ENCODE data around the gene KCNJ3. TPM values are rescaled to one million over a fixed set of nuclear protein-coding genes. Genes with fewer than 3 reads are reported as not detected.

The KCNJ3 gene
- total and polyA plus RNA-seq, 9 of the 15 experiments (the other 6 are each of a cell fraction or from before 2014, with no cell fraction given) = not detected

DNA sequence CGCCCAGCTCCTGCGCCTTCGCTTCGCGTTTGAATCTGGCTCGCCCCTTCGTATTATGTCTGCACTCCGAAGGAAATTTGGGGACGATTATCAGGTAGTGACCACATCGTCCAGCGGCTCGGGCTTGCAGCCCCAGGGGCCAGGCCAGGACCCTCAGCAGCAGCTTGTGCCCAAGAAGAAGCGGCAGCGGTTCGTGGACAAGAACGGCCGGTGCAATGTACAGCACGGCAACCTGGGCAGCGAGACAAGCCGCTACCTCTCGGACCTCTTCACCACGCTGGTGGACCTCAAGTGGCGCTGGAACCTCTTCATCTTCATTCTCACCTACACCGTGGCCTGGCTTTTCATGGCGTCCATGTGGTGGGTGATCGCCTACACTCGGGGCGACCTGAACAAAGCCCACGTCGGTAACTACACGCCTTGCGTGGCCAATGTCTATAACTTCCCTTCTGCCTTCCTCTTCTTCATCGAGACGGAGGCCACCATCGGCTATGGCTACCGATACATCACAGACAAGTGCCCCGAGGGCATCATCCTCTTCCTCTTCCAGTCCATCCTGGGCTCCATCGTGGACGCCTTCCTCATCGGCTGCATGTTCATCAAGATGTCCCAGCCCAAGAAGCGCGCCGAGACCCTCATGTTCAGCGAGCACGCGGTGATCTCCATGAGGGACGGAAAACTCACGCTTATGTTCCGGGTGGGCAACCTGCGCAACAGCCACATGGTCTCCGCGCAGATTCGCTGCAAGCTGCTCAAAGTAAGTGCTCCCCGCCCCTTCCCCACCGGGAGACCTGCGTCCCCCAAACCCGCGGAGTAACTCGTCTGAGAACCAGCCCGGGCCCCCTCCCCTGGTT is 453 bp downstream of the KCNJ3 start (continued):
- TF ChIP-seq HINFP (tag; conservative IDR thresholded peaks at IDR 0.05; ENCODE audit: low read depth) (no peak), POLR2A (conservative IDR thresholded peaks at IDR 0.05) (no peak), CBX2 (IDR thresholded peaks at IDR 0.05; ENCODE audit: insufficient read depth, low read length, poor library complexity, severe bottlenecking) (no peak), GTF2A2 (tag; IDR thresholded peaks at IDR 0.05) (no peak), SAP30 (IDR thresholded peaks at IDR 0.05; ENCODE audit: borderline replicate concordance, insufficient read depth, low read depth, low read length, poor library complexity, severe bottlenecking) (no peak), MTF1 (CRISPR knock-in tag; IDR thresholded peaks at IDR 0.05; ENCODE audit: borderline replicate concordance) (no peak)

GRCh38 chr2:154699575-154699930 is 1.1 kb downstream of the KCNJ3 start:
- FAIRE-seq = no peak
- Histone ChIP-seq H3K4me3 (no peak overlapping the region), H4K20me1 (replicated peaks; ENCODE audit: control insufficient read depth, insufficient read depth, low read length) (no peaks in the 10 kb centered on the region), H3K9ac (ENCODE audit: insufficient read depth in 1 of 2, low read depth in 2 of 2, low read length in 2 of 2) (no peak overlapping the region), H3K9me1 (ENCODE audit: control insufficient read depth, insufficient read depth, low read length) (no peaks in the 10 kb centered on the region), H3K27me3 (ENCODE audit: control insufficient read depth in 2 of 2, insufficient read depth in 2 of 2, low read length in 2 of 2) (no peaks in the 10 kb centered on the region), H3K4me2 (ENCODE audit: insufficient read depth, low read length) (no peak overlapping the region), H2AFZ (ENCODE audit: low read depth, low read length) (no peak overlapping the region), H3K9me3 (replicated peaks; ENCODE audit: control insufficient read depth, insufficient read depth, low read depth, low read length) (no peaks in the 10 kb centered on the region), H3K36me3 (ENCODE audit: control insufficient read depth, insufficient read depth, low read length) (no peaks in the 10 kb centered on the region), H3K27ac (ENCODE audit: extremely low read depth, low read depth, low read length) (no peak overlapping the region), H3K79me2 (ENCODE audit: control insufficient read depth, insufficient read depth, low read length) (no peaks in the 10 kb centered on the region), H3K4me1 (replicated peaks in 1 of 2; ENCODE audit: control insufficient read depth in 2 of 2, insufficient read depth in 2 of 2, low read length in 2 of 2) (no peaks in the 10 kb centered on the region; a peak in 1 of 5 replicates)
- in situ Hi-C loops (cut with MboI) (no loop called here), intact Hi-C loops (cut with micrococcal nuclease) (no loop called here)
- CTCF ChIA-PET (ENCODE audit: low intra/inter-chr PET ratio) = no interaction called here
- TF ChIP-seq, protein P1, sequence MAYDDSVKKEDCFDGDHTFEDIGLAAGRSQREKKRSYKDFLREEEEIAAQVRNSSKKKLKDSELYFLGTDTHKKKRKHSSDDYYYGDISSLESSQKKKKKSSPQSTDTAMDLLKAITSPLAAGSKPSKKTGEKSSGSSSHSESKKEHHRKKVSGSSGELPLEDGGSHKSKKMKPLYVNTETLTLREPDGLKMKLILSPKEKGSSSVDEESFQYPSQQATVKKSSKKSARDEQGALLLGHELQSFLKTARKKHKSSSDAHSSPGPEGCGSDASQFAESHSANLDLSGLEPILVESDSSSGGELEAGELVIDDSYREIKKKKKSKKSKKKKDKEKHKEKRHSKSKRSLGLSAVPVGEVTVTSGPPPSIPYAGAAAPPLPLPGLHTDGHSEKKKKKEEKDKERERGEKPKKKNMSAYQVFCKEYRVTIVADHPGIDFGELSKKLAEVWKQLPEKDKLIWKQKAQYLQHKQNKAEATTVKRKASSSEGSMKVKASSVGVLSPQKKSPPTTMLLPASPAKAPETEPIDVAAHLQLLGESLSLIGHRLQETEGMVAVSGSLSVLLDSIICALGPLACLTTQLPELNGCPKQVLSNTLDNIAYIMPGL (CRISPR knock-in tag; IDR thresholded peaks at IDR 0.05) = no peak
- TF ChIP-seq TAF1 (IDR thresholded peaks at IDR 0.05; ENCODE audit: control insufficient read depth, extremely low read depth, insufficient read depth, low read length, severe bottlenecking) = no peak
- no peak for TF ChIP-seq WHSC1 (IDR thresholded peaks at IDR 0.05; ENCODE audit: low read length)
- no peak for TF ChIP-seq RFX1 (IDR thresholded peaks at IDR 0.05)
- TF ChIP-seq, protein P2, sequence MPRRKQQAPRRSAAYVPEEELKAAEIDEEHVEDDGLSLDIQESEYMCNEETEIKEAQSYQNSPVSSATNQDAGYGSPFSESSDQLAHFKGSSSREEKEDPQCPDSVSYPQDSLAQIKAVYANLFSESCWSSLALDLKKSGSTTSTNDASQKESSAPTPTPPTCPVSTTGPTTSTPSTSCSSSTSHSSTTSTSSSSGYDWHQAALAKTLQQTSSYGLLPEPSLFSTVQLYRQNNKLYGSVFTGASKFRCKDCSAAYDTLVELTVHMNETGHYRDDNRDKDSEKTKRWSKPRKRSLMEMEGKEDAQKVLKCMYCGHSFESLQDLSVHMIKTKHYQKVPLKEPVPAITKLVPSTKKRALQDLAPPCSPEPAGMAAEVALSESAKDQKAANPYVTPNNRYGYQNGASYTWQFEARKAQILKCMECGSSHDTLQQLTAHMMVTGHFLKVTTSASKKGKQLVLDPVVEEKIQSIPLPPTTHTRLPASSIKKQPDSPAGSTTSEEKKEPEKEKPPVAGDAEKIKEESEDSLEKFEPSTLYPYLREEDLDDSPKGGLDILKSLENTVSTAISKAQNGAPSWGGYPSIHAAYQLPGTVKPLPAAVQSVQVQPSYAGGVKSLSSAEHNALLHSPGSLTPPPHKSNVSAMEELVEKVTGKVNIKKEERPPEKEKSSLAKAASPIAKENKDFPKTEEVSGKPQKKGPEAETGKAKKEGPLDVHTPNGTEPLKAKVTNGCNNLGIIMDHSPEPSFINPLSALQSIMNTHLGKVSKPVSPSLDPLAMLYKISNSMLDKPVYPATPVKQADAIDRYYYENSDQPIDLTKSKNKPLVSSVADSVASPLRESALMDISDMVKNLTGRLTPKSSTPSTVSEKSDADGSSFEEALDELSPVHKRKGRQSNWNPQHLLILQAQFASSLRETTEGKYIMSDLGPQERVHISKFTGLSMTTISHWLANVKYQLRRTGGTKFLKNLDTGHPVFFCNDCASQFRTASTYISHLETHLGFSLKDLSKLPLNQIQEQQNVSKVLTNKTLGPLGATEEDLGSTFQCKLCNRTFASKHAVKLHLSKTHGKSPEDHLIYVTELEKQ (CRISPR knock-in tag; IDR thresholded peaks at IDR 0.05) = no peak
- no peak for TF ChIP-seq ZC3H8 (IDR thresholded peaks at IDR 0.05)
- no peak for TF ChIP-seq ARID2 (IDR thresholded peaks at IDR 0.05)
- no peak for TF ChIP-seq SP1 (CRISPR knock-in tag; IDR thresholded peaks at IDR 0.05)
- DNase-seq (ENCODE audit: extremely low read depth in 1 of 4, low spot score in 3 of 4) = no peak
- BruUV-seq (replicated peaks) = no TSS peak
- POLR2A ChIA-PET = no interaction called here
- no peak for ATAC-seq
- 0% methylated on average over 10 of the region's 10 CpGs for WGBS (ENCODE audit: insufficient coverage, low coverage, missing lambda C conversion rate)
